ENCODE measurements around the gene BCKDK. TPM values are rescaled to one million over a fixed set of nuclear protein-coding genes. Genes with fewer than 3 reads are reported as not detected.

BCKDK gene
- total RNA-seq, 4 donors from 2014 or later = 34.1 to 73.7 (median 51.4) TPM

DNA sequence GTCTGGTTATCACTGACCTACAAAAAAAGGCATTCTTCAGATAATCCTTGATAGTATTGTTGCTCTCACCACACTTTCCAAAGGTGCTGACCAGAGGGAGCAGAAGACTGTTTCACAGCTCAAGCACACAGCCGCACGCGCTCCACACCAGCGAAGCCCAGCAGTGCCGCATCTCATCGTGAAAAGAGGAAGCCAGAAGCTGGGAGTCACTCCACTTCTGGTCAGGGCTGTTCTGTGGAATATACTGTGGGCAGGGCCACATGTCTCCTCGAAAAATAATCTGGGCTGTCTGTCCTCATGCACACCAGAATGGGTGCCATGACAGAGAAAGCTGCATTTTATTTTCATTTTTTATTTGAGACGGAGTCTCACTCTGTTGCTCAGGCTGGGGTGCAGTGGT is 49.0 kb downstream of the BCKDK start:
- Histone ChIP-seq H3K27ac (replicated peaks in 1 of 4) (no peak overlapping the region), H3K4me1 (no peaks in the 10 kb centered on the region), H3K9me3 (no peaks in the 10 kb centered on the region), H3K27me3 (peaks cover 0 to 41% (median 0%) of the 10 kb centered on the region in 4 donors), H3K36me3 (no peaks in the 10 kb centered on the region), H3K4me3 (no peak overlapping the region)
- WGBS = 65% methylated on average over 8 of the region's 8 CpGs
- intact Hi-C loops (cut with DNase I) = no loop called here
- no peak for TF ChIP-seq EP300 (IDR thresholded peaks at IDR 0.05)
- TF ChIP-seq POLR2A (IDR thresholded peaks at IDR 0.05; ENCODE audit: low read depth) = no peak
- TF ChIP-seq, protein P1, sequence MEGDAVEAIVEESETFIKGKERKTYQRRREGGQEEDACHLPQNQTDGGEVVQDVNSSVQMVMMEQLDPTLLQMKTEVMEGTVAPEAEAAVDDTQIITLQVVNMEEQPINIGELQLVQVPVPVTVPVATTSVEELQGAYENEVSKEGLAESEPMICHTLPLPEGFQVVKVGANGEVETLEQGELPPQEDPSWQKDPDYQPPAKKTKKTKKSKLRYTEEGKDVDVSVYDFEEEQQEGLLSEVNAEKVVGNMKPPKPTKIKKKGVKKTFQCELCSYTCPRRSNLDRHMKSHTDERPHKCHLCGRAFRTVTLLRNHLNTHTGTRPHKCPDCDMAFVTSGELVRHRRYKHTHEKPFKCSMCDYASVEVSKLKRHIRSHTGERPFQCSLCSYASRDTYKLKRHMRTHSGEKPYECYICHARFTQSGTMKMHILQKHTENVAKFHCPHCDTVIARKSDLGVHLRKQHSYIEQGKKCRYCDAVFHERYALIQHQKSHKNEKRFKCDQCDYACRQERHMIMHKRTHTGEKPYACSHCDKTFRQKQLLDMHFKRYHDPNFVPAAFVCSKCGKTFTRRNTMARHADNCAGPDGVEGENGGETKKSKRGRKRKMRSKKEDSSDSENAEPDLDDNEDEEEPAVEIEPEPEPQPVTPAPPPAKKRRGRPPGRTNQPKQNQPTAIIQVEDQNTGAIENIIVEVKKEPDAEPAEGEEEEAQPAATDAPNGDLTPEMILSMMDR (IDR thresholded peaks at IDR 0.05) = no peak
- no peak for TF ChIP-seq POLR2AphosphoS5 (IDR thresholded peaks at IDR 0.05)
- no peak for DNase-seq (ENCODE audit: extremely low spot score)

Other genes starting within 250 kb of the BCKDK start
- gene BCL7C, start 214.3 kb upstream of the BCKDK start, total RNA-seq = 10 to 100 TPM; 42.1 to 57.9 (median 45.5) TPM
- gene CTF1, start 211.8 kb upstream of the BCKDK start, total RNA-seq = 10 to 100 TPM in 2 of 4 donors, 1 to 10 TPM in 2; 6.2 to 18.8 (median 10.9) TPM
- gene FBXL19, start 184.8 kb upstream of the BCKDK start, total RNA-seq = 10 to 100 TPM; 12.1 to 28.1 (median 17.7) TPM
- gene ORAI3, start 159.3 kb upstream of the BCKDK start, total RNA-seq = 10 to 100 TPM; 33.0 to 56.5 (median 45.8) TPM
- 10 to 100 TPM in 2 of 4 donors, 1 to 10 TPM in 2; 7.1 to 25.4 (median 9.9) TPM for gene SETD1A, start 150.6 kb upstream of the BCKDK start, total RNA-seq
- 10 to 100 TPM; 15.4 to 33.0 (median 17.9) TPM for gene HSD3B7, start 123.2 kb upstream of the BCKDK start, total RNA-seq
- gene STX1B, start 97.7 kb upstream of the BCKDK start, total RNA-seq = 1 to 10 TPM in 3 of 4 donors, under 1 TPM in 1; 0.92 to 2.6 (median 1.8) TPM
- gene STX4, start 74.8 kb upstream of the BCKDK start, total RNA-seq = 10 to 100 TPM; 36.8 to 54.0 (median 41.0) TPM
- gene ZNF668, start 34.1 kb upstream of the BCKDK start, total RNA-seq = 10 to 100 TPM in 3 of 4 donors, 1 to 10 TPM in 1; 9.6 to 19.3 (median 10.6) TPM
- gene ZNF646, start 34.0 kb upstream of the BCKDK start, total RNA-seq = 10 to 100 TPM; 11.6 to 17.6 (median 15.5) TPM
- 1 to 10 TPM in 3 of 4 donors, under 1 TPM in 1; 0.83 to 2.3 (median 1.2) TPM for gene PRSS53, start 19.4 kb upstream of the BCKDK start, total RNA-seq
- 100 to 1,000 TPM in 2 of 4 donors, 10 to 100 TPM in 2; 81.4 to 122 (median 108) TPM for gene VKORC1, start 13.6 kb upstream of the BCKDK start, total RNA-seq
- 10 to 100 TPM; 61.0 to 83.4 (median 72.6) TPM for gene KAT8, start 9.3 kb downstream of the BCKDK start, total RNA-seq
- gene PRSS8, start 27.3 kb downstream of the BCKDK start, total RNA-seq = under 1 TPM in 1 of 4 donors, not detected in 3; 0.34 TPM
- 1 to 10 TPM; 2.7 to 8.4 (median 5.1) TPM for gene PRSS36, start 41.7 kb downstream of the BCKDK start, total RNA-seq
- gene FUS, start 71.8 kb downstream of the BCKDK start, total RNA-seq = 10 to 100 TPM; 24.0 to 45.1 (median 34.2) TPM
- gene PYCARD, start 94.4 kb downstream of the BCKDK start, total RNA-seq = 10 to 100 TPM; 14.5 to 28.9 (median 22.9) TPM
- under 1 TPM in 2 of 4 donors, not detected in 2; under 0.01 to 0.84 TPM for gene TRIM72, start 105.7 kb downstream of the BCKDK start, total RNA-seq
- gene PYDC1, start 108.7 kb downstream of the BCKDK start, total RNA-seq = not detected
- 10 to 100 TPM; 12.2 to 25.2 (median 14.9) TPM for gene ITGAM, start 151.6 kb downstream of the BCKDK start, total RNA-seq
- gene ITGAX, start 246.8 kb downstream of the BCKDK start, total RNA-seq = 10 to 100 TPM in 1 of 4 donors, 1 to 10 TPM in 2, under 1 TPM in 1; 0.71 to 11.3 (median 3.4) TPM

All from esophagus muscularis mucosa (tissue), 4 donors.